IMR-90 (cell line): ENCODE results near the gene YPEL4. TPM values are rescaled to one million over a fixed set of nuclear protein-coding genes. Genes with fewer than 3 reads are reported as not detected.

ENCODE experiments used
- ATAC-seq: fragments of 200-7000 bp; cut with Tn5 transposase; 2 replicates; pipeline ENCODE4 v1.9.1; 2020; ENCODE audit warnings: low read depth, mild to moderate bottlenecking, moderate library complexity
- BruUV-seq: library from RNA; stranded (reverse); fragments of 400-500 nt; replicated peaks from 2 replicates; lab custom pipeline; 2021; lab: Mats Ljungman, UMichigan
- CTCF ChIA-PET: fragments of 300-600 bp; formaldehyde crosslinking; extraction: SDS; loops from one replicate; lab custom pipeline; 2021; ENCODE audit warnings: antibody characterized with exemption; lab: Yijun Ruan, JAX
- POLR2A ChIA-PET: fragments of 300-600 bp; sonication (Branson Sonifier 250); formaldehyde crosslinking; loops from one replicate; lab custom pipeline; 2022; ENCODE audit warnings: antibody characterized with exemption; ENCODE audit not compliant: unreplicated experiment; lab: Charles Lee
- DNase-seq: peaks from one replicate; pipeline ENCODE4 v3.0.0; 2013
- H2AFZ ChIP-seq: replicated peaks from 2 replicates; pipeline ENCODE3; 2013; ENCODE audit warnings: low read length, mild to moderate bottlenecking; ENCODE audit not compliant: poor library complexity
- H2AK5ac ChIP-seq: 2 replicates; pipeline ENCODE4 v1.6.1; 2013; ENCODE audit warnings: low read depth, low read length, inconsistent platforms
- H2AK9ac ChIP-seq: replicated peaks from 2 replicates; pipeline ENCODE3; 2013; ENCODE audit warnings: mild to moderate bottlenecking, low read depth, low read length, moderate library complexity; ENCODE audit not compliant: poor library complexity
- H2BK120ac ChIP-seq: 2 replicates; pipeline ENCODE4 v1.6.1; 2013; ENCODE audit warnings: low read depth, low read length, inconsistent platforms
- H2BK15ac ChIP-seq: 3 replicates; pipeline ENCODE4 v1.6.1; 2013; ENCODE audit warnings: low read depth, low read length, inconsistent platforms
- H2BK20ac ChIP-seq: 2 replicates; pipeline ENCODE4 v1.6.1; 2013; ENCODE audit warnings: low read depth, mild to moderate bottlenecking, inconsistent platforms, low read length, moderate library complexity
- H2BK5ac ChIP-seq: 2 replicates; pipeline ENCODE4 v1.6.1; 2013; ENCODE audit warnings: mild to moderate bottlenecking, low read depth, low read length, inconsistent platforms; ENCODE audit not compliant: poor library complexity, severe bottlenecking
- H3K14ac ChIP-seq: replicated peaks from 2 replicates; pipeline ENCODE4 v1.6.1; 2013; ENCODE audit warnings: low read depth, low read length, inconsistent platforms
- H3K18ac ChIP-seq: 2 replicates; pipeline ENCODE4 v1.6.1; 2013; ENCODE audit warnings: low read depth, low read length, control low read depth
- H3K23ac ChIP-seq: 2 replicates; pipeline ENCODE4 v1.6.1; 2013; ENCODE audit warnings: low read depth, low read length, inconsistent platforms
- H3K27ac ChIP-seq: 2 replicates; pipeline ENCODE4 v1.5.1; 2013; ENCODE audit warnings: mild to moderate bottlenecking, control low read depth, low read length; ENCODE audit not compliant: insufficient read depth
- H3K27me3 ChIP-seq: 2 replicates; pipeline ENCODE4 v1.6.1; 2013; ENCODE audit warnings: low read length; ENCODE audit not compliant: control insufficient read depth, insufficient read depth
- H3K36me3 ChIP-seq: 2 replicates; pipeline ENCODE4 v1.6.1; 2013; ENCODE audit warnings: low read length, mixed read lengths; ENCODE audit not compliant: control insufficient read depth, insufficient read depth
- H3K4ac ChIP-seq: 2 replicates; pipeline ENCODE4 v1.6.1; 2013; ENCODE audit warnings: low read depth, low read length, inconsistent platforms
- H3K4me1 ChIP-seq: 2 replicates; pipeline ENCODE4 v1.6.1; 2013; ENCODE audit warnings: low read length, mixed read lengths; ENCODE audit not compliant: control insufficient read depth, insufficient read depth
- H3K4me2 ChIP-seq: 2 replicates; pipeline ENCODE4 v1.6.1; 2013; ENCODE audit warnings: low read depth, mild to moderate bottlenecking, control low read depth, low read length, moderate library complexity
- H3K4me3 ChIP-seq: 2 replicates; pipeline ENCODE4 v1.5.1; 2013; ENCODE audit warnings: low read depth, mild to moderate bottlenecking, control low read depth, low read length, moderate library complexity; ENCODE audit not compliant: insufficient read depth
- H3K56ac ChIP-seq: 2 replicates; pipeline ENCODE4 v1.6.1; 2013; ENCODE audit warnings: low read length, inconsistent platforms; ENCODE audit not compliant: insufficient read depth; ENCODE audit errors: extremely low read depth
- H3K79me1 ChIP-seq, 2 experiments: 2 replicates each; pipeline ENCODE4 v1.6.1; 2013; ENCODE audit warnings: low read length in 2 of 2, inconsistent platforms in 1 of 2, low read depth in 1 of 2
- H3K9ac ChIP-seq: 2 replicates; pipeline ENCODE4 v1.6.1; 2013; ENCODE audit warnings: low read depth, low read length, control low read depth
- H3K9me1 ChIP-seq: 2 replicates; pipeline ENCODE4 v1.6.1; 2013; ENCODE audit warnings: low read length, inconsistent platforms; ENCODE audit not compliant: insufficient read depth
- H3K9me3 ChIP-seq: 2 replicates; pipeline ENCODE4 v1.6.1; 2013; ENCODE audit warnings: low read length; ENCODE audit not compliant: control insufficient read depth, insufficient read depth
- H4K20me1 ChIP-seq: 2 replicates; pipeline ENCODE4 v1.6.1; 2013; ENCODE audit warnings: low read length, inconsistent platforms; ENCODE audit not compliant: insufficient read depth
- H4K5ac ChIP-seq: 2 replicates; pipeline ENCODE4 v1.6.1; 2013; ENCODE audit warnings: mild to moderate bottlenecking, low read depth, low read length, control low read depth
- H4K8ac ChIP-seq, 2 experiments: 2 replicates each; pipeline ENCODE4 v1.6.1; 2013; ENCODE audit warnings: low read depth in 2 of 2, low read length in 2 of 2, control low read depth in 1 of 2, inconsistent platforms in 1 of 2
- H4K91ac ChIP-seq: 2 replicates; pipeline ENCODE4 v1.6.1; 2013; ENCODE audit warnings: low read depth, low read length, inconsistent platforms; ENCODE audit not compliant: insufficient read depth
- CHD1 ChIP-seq: IDR thresholded peaks from 2 replicates; pipeline ENCODE4 v1.6.1; 2012; ENCODE audit warnings: low read depth, low read length, improper control_type of control experiment
- MAFK ChIP-seq: IDR thresholded peaks from 2 replicates; pipeline ENCODE4 v1.6.1; 2012; ENCODE audit warnings: low read depth, low read length, improper control_type of control experiment
- MAZ ChIP-seq: IDR thresholded peaks from 2 replicates; pipeline ENCODE4 v1.6.1; 2012; ENCODE audit warnings: low read depth, mild to moderate bottlenecking, low read length, improper control_type of control experiment, moderate library complexity, borderline replicate concordance
- POLR2A ChIP-seq: IDR thresholded peaks from 2 replicates; pipeline ENCODE4 v1.6.1; 2012; ENCODE audit warnings: mild to moderate bottlenecking, low read depth, low read length
- RCOR1 ChIP-seq: IDR thresholded peaks from 2 replicates; pipeline ENCODE4 v1.6.1; 2012; ENCODE audit warnings: mild to moderate bottlenecking, low read length, improper control_type of control experiment; ENCODE audit not compliant: insufficient replicate concordance
- dilution Hi-C: fragments of 300-500 bp; cut with HindIII; formaldehyde crosslinking; loops from one replicate; pipeline ENCODE4 v1.14.3; 2018; ENCODE audit warnings: low sequenced_read_pairs; ENCODE audit not compliant: unreplicated experiment
- in situ Hi-C: fragments of 300-500 bp; cut with MboI; formaldehyde crosslinking; loops from 3 replicates; pipeline ENCODE4 v1.14.3; 2019; ENCODE audit warnings: low sequenced_read_pairs, inconsistent platforms, mixed read lengths
- intact Hi-C: fragments of 100-400 bp; cut with micrococcal nuclease; formaldehyde crosslinking; loops from 2 replicates; pipeline ENCODE4 v1.10.0; 2022
- polyA plus RNA-seq, 3 experiments: library from polyadenylated mRNA; depleted of rRNA; stranded (reverse); fragments of >200 nt; gene quantifications; 2 replicates each; pipeline ENCODE4 v1.2.3, GENCODE V29; 2012; ENCODE audit warnings: low replicate concordance in 1 of 3
- total RNA-seq: library from RNA; depleted of rRNA; stranded (reverse); fragments of >200 nt; gene quantifications from 2 replicates; pipeline ENCODE4 v1.2.3, GENCODE V29; 2012
- TF ChIP-seq, protein P1 (sequence below): conservative IDR thresholded peaks from 2 replicates; pipeline ENCODE4 v1.5.1; 2012; ENCODE audit warnings: mild to moderate bottlenecking, low read depth, low read length, improper control_type of control experiment

Gene YPEL4
- total and polyA plus RNA-seq, 2 of the 4 experiments (the other 2 are of a cell fraction) = 0.18 to 0.79 TPM

DNA sequence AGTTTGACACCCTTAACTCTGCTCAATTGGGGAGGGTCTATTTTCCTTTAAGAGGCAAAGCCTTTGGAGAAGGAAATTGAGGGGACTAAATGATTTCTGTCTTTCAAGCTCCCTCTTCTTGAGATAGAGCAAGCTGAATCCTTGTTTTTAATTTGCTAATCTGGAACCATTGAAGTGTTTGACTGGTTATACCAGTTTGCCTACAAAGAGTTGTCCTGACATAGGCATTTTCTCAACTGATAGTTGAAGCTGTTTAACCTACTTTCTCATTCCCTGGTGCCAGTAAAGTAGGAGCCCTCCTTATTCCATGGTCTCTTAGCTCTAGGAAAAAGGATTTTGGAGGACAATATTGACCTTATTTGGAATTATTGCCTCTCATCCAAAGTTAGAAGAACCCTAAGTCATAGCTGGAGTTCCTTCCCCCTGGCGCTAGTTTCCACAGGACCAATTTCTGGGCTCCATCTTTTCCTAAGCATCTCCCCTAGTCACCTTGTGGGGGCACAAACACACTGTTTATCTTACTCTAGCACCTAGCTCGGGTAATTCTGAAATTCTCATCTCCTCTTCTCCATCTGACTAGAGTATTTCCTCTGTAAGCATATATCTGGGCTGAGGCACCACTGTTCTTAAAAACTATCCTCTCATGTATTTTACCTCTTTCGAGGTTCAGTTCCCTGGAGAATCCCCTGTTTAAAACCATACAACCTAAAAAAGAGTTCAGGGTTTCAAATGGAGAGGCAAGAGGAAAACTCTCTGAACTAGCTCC, 25.6 kb upstream of the YPEL4 start (continued):
- no peak for TF ChIP-seq RCOR1

DNA sequence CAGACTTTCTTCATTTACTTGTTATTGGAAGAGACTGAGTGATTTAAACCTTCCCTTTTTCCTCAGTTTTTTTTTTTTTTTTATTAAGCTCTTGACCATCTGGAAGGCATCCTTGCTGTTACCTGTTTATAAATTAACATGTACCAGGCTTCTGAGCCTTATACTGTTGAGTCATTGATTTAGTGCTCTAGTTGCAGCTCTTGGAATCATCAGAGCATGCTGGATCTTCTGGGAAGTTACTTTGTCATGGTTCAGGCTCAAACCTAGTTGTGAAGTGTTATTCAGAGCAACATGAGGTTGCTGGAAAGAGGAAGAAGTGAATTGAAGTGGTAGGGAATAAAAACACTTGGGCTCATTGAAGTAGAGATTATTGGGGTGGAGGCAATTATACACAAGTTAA, 24.5 kb upstream of the YPEL4 start:
- Histone ChIP-seq H3K56ac (no peak overlapping the region), H3K4me1 (no peaks in the 10 kb centered on the region; the same call in none of the 2 replicates), H3K9ac (no peak overlapping the region), H4K91ac (no peak overlapping the region), H2BK5ac (no peak overlapping the region), H3K9me1 (0 out of 2 replicates have a peak, but pooled peaks cover 3% of the 10 kb centered on the region), H3K4me3 (no peak overlapping the region), H4K8ac (no peak overlapping the region), H3K27ac (no peak overlapping the region), H3K14ac (no peak overlapping the region), H2AFZ (no peak overlapping the region), H3K18ac (no peak overlapping the region), H3K36me3 (peaks cover 23% of the 10 kb centered on the region), H2BK20ac (no peak overlapping the region), H3K23ac (no peak overlapping the region; the same call in 1 of the 2 replicates), H3K4me2 (no peak overlapping the region), H3K4ac (no peak overlapping the region), H4K20me1 (peaks cover 38% of the 10 kb centered on the region), H2AK5ac (no peak overlapping the region), H3K79me1 (peaks cover 27 to 63% of the 10 kb centered on the region in 2 experiments), H2AK9ac (no peak overlapping the region), H2BK120ac (no peak overlapping the region), H3K9me3 (no peaks in the 10 kb centered on the region), H2BK15ac (no peak overlapping the region), H4K5ac (no peak overlapping the region), H3K27me3 (no peaks in the 10 kb centered on the region)
- ChIA-PET CTCF (interaction anchor here (0.6 to 1.1 kb wide), 2 partner anchors 115 to 181 kb away, joined by 3 to 4 read pairs; no protein-coding TSS in a partner anchor), POLR2A (no interaction called here)
- no TSS peak for BruUV-seq
- in situ Hi-C loops (no loop called here), intact Hi-C loops (no loop called here), dilution Hi-C loops (no loop called here)
- TF ChIP-seq MAFK (no peak), CHD1 (no peak), MAZ (no peak), POLR2A (no peak)
- TF ChIP-seq, protein P1, sequence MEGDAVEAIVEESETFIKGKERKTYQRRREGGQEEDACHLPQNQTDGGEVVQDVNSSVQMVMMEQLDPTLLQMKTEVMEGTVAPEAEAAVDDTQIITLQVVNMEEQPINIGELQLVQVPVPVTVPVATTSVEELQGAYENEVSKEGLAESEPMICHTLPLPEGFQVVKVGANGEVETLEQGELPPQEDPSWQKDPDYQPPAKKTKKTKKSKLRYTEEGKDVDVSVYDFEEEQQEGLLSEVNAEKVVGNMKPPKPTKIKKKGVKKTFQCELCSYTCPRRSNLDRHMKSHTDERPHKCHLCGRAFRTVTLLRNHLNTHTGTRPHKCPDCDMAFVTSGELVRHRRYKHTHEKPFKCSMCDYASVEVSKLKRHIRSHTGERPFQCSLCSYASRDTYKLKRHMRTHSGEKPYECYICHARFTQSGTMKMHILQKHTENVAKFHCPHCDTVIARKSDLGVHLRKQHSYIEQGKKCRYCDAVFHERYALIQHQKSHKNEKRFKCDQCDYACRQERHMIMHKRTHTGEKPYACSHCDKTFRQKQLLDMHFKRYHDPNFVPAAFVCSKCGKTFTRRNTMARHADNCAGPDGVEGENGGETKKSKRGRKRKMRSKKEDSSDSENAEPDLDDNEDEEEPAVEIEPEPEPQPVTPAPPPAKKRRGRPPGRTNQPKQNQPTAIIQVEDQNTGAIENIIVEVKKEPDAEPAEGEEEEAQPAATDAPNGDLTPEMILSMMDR = no peak
- DNase-seq (no peak), ATAC-seq (no peak)
